Measurements from ENCODE around the gene TMED10. TPM values are rescaled to one million over a fixed set of nuclear protein-coding genes. Genes with fewer than 3 reads are reported as not detected.

The TMED10 gene
- total and polyA plus RNA-seq, 10 donors = 33.3 to 212 (median 171) TPM

DNA sequence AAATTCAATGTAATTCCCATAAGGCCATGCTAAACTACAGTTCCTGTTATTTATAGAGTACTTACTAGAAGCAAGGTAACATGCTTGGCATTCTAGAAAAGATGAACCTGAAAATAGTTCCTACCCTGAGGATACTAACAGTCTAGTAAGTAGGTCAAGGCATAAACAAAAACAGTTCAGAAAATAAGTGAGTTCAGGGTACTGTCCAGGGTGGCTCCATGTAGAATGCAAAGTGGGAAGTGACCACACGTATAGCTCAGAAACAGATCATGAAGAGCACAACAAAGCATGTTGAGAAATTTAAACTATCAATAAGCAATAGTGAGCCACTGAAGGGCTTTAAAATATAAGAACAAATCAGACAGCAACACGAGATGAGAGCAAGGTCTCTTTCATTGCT is 2.3 kb downstream of the TMED10 start:
- Histone ChIP-seq H3K9me3 (no peaks in the 10 kb centered on the region), H3K4me3 (peak overlapping the region in 1 of 8 donors; percentile 88), H3K27me3 (replicated peaks in 1 of 7) (no peaks in the 10 kb centered on the region), H3K27ac (peak overlapping the region in 4 of 8 donors; percentile 8 to 98 (median 18)), H3K4me1 (peaks cover 20 to 79% (median 63%) of the 10 kb centered on the region in 6 donors), H3K36me3 (peaks cover 0 to 8% (median 0%) of the 10 kb centered on the region in 6 donors)
- WGBS, 5 donors = 48 to 64% (median 60%) methylated on average over 2 of the region's 2 CpGs
- TF ChIP-seq POLR2A (IDR thresholded peaks at IDR 0.05) = no peak
- TF ChIP-seq, protein P1, sequence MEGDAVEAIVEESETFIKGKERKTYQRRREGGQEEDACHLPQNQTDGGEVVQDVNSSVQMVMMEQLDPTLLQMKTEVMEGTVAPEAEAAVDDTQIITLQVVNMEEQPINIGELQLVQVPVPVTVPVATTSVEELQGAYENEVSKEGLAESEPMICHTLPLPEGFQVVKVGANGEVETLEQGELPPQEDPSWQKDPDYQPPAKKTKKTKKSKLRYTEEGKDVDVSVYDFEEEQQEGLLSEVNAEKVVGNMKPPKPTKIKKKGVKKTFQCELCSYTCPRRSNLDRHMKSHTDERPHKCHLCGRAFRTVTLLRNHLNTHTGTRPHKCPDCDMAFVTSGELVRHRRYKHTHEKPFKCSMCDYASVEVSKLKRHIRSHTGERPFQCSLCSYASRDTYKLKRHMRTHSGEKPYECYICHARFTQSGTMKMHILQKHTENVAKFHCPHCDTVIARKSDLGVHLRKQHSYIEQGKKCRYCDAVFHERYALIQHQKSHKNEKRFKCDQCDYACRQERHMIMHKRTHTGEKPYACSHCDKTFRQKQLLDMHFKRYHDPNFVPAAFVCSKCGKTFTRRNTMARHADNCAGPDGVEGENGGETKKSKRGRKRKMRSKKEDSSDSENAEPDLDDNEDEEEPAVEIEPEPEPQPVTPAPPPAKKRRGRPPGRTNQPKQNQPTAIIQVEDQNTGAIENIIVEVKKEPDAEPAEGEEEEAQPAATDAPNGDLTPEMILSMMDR (IDR thresholded peaks at IDR 0.05 in 8 of 11, conservative IDR thresholded peaks at IDR 0.05 in 3 of 11) = no peak
- TF ChIP-seq POLR2AphosphoS5 (IDR thresholded peaks at IDR 0.05) = no peak
- intact Hi-C loops (cut with DNase I; ENCODE audit: low total_unique reads) = no loop called here
- DNase-seq = no peak

DNA sequence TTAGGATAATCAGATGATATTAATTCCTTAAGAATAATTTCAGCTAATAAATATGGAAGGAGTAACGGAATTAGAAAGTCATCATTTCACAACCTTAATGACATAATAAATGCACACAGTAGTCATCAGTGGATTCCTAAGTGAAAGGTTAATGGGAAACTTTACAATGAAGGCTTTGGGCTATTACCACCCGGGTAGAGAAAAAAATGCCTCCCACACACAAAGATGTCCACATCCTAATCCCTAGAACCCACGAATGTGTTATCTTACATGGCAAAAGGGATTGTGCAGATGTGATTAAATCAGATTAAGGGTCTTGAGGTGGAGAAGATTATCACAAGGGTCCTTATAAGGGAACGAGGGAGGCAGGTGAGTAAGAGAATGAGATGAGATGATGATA is 5.6 kb downstream of the TMED10 start:
- H3K9me3 ChIP-seq = no peaks in the 10 kb centered on the region
- intact Hi-C loops (cut with DNase I; ENCODE audit: low total_unique reads) = no loop called here
- H3K36me3 ChIP-seq = peaks cover 0 to 8% (median 0%) of the 10 kb centered on the region in 6 donors
- TF ChIP-seq POLR2A (IDR thresholded peaks at IDR 0.05) (no peak), POLR2AphosphoS5 (IDR thresholded peaks at IDR 0.05) (no peak)
- TF ChIP-seq, protein P1 (IDR thresholded peaks at IDR 0.05 in 8 of 11, conservative IDR thresholded peaks at IDR 0.05 in 3 of 11) = no peak
- peaks cover 29 to 100% (median 83%) of the 10 kb centered on the region in 6 donors for H3K4me1 ChIP-seq
- H3K4me3 ChIP-seq = no peak overlapping the region
- no peaks in the 10 kb centered on the region for H3K27me3 ChIP-seq (replicated peaks in 1 of 7)
- H3K27ac ChIP-seq = peak overlapping the region in 2 of 8 donors; percentile 21 to 38
- no peak for DNase-seq
- WGBS, 5 donors = 65 to 83% (median 77%) methylated on average over 4 of the region's 4 CpGs

DNA sequence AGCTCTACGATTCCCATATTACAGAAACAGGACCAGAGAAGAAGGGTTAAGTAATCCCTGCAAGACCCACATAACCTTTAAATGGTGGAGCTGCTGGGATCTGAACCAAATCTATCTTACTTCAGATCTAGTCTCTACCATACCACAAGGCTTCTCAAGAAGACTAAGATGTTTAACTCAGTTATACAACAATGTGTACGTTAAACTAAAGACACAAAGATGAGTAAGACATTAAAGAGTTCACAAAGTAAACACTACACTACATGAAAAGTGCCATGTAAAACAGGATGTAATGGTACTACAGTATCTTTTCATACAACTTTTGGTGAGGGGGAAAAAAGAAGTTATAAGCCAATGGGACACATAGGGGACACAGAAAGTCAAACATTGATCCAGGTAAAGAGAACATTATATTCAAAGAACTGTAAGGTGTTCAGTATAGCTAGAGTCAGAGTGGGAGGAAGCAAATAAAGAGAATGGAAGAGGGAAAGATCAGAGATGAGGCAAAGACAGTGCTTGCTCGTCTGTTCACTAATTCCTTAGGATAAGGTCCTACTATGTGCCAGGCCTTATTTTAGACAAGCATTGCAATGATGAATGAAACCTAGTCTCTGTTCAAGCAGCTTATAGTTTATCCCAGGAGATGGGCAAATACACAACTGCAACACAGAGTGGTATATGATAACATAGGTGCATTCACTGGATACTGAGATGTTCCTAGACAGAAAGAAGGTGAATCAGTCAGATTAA is 7.7 kb downstream of the TMED10 start:
- H3K4me1 ChIP-seq = peaks cover 17 to 97% (median 76%) of the 10 kb centered on the region in 6 donors
- no peak for DNase-seq
- WGBS, 5 donors = 87 to 91% (median 88%) methylated on average over 3 of the region's 3 CpGs
- TF ChIP-seq POLR2A (IDR thresholded peaks at IDR 0.05) (no peak), POLR2AphosphoS5 (IDR thresholded peaks at IDR 0.05) (no peak)
- TF ChIP-seq, protein P1 (IDR thresholded peaks at IDR 0.05 in 8 of 11, conservative IDR thresholded peaks at IDR 0.05 in 3 of 11) = no peak
- H3K4me3 ChIP-seq = no peak overlapping the region
- intact Hi-C loops (cut with DNase I; ENCODE audit: low total_unique reads) = no loop called here
- no peaks in the 10 kb centered on the region for H3K27me3 ChIP-seq (replicated peaks in 1 of 7)
- no peak overlapping the region for H3K27ac ChIP-seq
- no peaks in the 10 kb centered on the region for H3K9me3 ChIP-seq
- peaks cover 0 to 8% (median 0%) of the 10 kb centered on the region in 6 donors for H3K36me3 ChIP-seq

DNA sequence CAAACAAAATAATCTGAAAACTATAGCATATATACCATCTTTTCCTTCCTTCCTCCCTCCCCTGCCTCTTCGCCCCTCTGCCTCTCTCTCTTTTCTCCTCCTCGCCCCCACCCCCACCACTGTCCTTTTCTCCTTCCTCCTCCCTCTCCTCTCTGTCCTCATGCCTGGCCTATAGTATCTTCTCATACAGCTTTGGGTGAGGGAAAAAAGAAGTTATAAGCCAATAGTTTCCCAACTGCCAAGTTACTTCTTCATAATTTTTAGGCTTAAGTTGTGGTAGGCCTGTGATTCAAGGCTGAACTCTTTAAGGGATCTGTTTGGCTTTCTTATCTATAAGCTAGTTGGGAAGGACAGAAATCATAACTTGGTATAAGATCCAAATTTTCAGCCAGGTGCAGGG is 9.1 kb downstream of the TMED10 start:
- Histone ChIP-seq H3K4me1 (peaks cover 11 to 96% (median 70%) of the 10 kb centered on the region in 6 donors), H3K27me3 (replicated peaks in 1 of 7) (no peaks in the 10 kb centered on the region), H3K9me3 (no peaks in the 10 kb centered on the region), H3K27ac (peak overlapping the region in 2 of 8 donors; percentile 8 to 31), H3K36me3 (peaks cover 0 to 11% (median 0%) of the 10 kb centered on the region in 6 donors), H3K4me3 (no peak overlapping the region)
- TF ChIP-seq POLR2AphosphoS5 (IDR thresholded peaks at IDR 0.05) (no peak), POLR2A (IDR thresholded peaks at IDR 0.05) (no peak)
- TF ChIP-seq, protein P1 (IDR thresholded peaks at IDR 0.05 in 8 of 11, conservative IDR thresholded peaks at IDR 0.05 in 3 of 11) = no peak
- intact Hi-C loops (cut with DNase I; ENCODE audit: low total_unique reads) = no loop called here
- DNase-seq = no peak
- WGBS, 5 donors = 63 to 88% (median 81%) methylated on average over 2 of the region's 2 CpGs

All from spleen (tissue), 11 donors.